ENCODE data around the gene YIF1B. TPM values are rescaled to one million over a fixed set of nuclear protein-coding genes. Genes with fewer than 3 reads are reported as not detected.
A peak's percentile ranks its signal among the peaks of the same experiment; 100 is the strongest.

The YIF1B gene
- total RNA-seq, 1 donor from 2014 or later = 29.6 TPM

GRCh38 chr19:38280030-38280921 lies 35.5 kb downstream of the YIF1B start:
- H3K36me3 Mint-ChIP-seq (ENCODE audit: insufficient read depth) = peaks cover 11% of the 10 kb centered on the region
- H3K9me3 Mint-ChIP-seq (ENCODE audit: low read depth) = no peaks in the 10 kb centered on the region
- H3K27ac Mint-ChIP-seq = peak overlapping the region; percentile 81
- DNase-seq (ENCODE audit: low spot score, unreplicated experiment) = no peak
- no peaks in the 10 kb centered on the region for H3K27me3 Mint-ChIP-seq
- no peak for TF ChIP-seq CTCF (IDR thresholded peaks at IDR 0.05; ENCODE audit: unreplicated experiment)
- H3K4me1 Mint-ChIP-seq (ENCODE audit: low read depth) = peaks cover 33% of the 10 kb centered on the region
- H3K4me3 Mint-ChIP-seq (ENCODE audit: low read depth) = no peak overlapping the region

- H3K36me3 Mint-ChIP-seq (ENCODE audit: insufficient read depth) = peaks cover 10% of the 10 kb centered on the region
- TF ChIP-seq CTCF (IDR thresholded peaks at IDR 0.05; ENCODE audit: unreplicated experiment) = no peak
- no peaks in the 10 kb centered on the region for H3K27me3 Mint-ChIP-seq
- H3K27ac Mint-ChIP-seq = peak overlapping the region; percentile 69
- H3K4me3 Mint-ChIP-seq (ENCODE audit: low read depth) = no peak overlapping the region
- no peak for DNase-seq (ENCODE audit: low spot score, unreplicated experiment)
- no peaks in the 10 kb centered on the region for H3K9me3 Mint-ChIP-seq (ENCODE audit: low read depth)
- H3K4me1 Mint-ChIP-seq (ENCODE audit: low read depth) = peaks cover 35% of the 10 kb centered on the region
Observed at GRCh38 chr19:38278751-38279150, 37.0 kb downstream of the YIF1B start.

- no peak for TF ChIP-seq CTCF (IDR thresholded peaks at IDR 0.05; ENCODE audit: unreplicated experiment)
- Mint-ChIP-seq H3K36me3 (ENCODE audit: insufficient read depth) (peaks cover 12% of the 10 kb centered on the region), H3K4me3 (ENCODE audit: low read depth) (no peak overlapping the region), H3K27ac (peak overlapping the region; percentile 94), H3K9me3 (ENCODE audit: low read depth) (no peaks in the 10 kb centered on the region), H3K4me1 (ENCODE audit: low read depth) (peaks cover 41% of the 10 kb centered on the region), H3K27me3 (no peaks in the 10 kb centered on the region)
- DNase-seq (ENCODE audit: low spot score, unreplicated experiment) = no peak
Observed at GRCh38 chr19:38277969-38278680, 37.6 kb downstream of the YIF1B start.

- Mint-ChIP-seq H3K4me3 (ENCODE audit: low read depth) (no peak overlapping the region), H3K27ac (peak overlapping the region; percentile 94), H3K4me1 (ENCODE audit: low read depth) (peaks cover 41% of the 10 kb centered on the region), H3K9me3 (ENCODE audit: low read depth) (no peaks in the 10 kb centered on the region), H3K36me3 (ENCODE audit: insufficient read depth) (peaks cover 12% of the 10 kb centered on the region), H3K27me3 (no peaks in the 10 kb centered on the region)
- no peak for TF ChIP-seq CTCF (IDR thresholded peaks at IDR 0.05; ENCODE audit: unreplicated experiment)
- DNase-seq (ENCODE audit: low spot score, unreplicated experiment) = no peak
Observed at GRCh38 chr19:38277549-38277948, 38.2 kb downstream of the YIF1B start.

GRCh38 chr19:38276942-38277517 lies 38.7 kb downstream of the YIF1B start:
- H3K27me3 Mint-ChIP-seq = no peaks in the 10 kb centered on the region
- peak overlapping the region; percentile 94 for H3K27ac Mint-ChIP-seq
- peaks cover 44% of the 10 kb centered on the region for H3K4me1 Mint-ChIP-seq (ENCODE audit: low read depth)
- peaks cover 12% of the 10 kb centered on the region for H3K36me3 Mint-ChIP-seq (ENCODE audit: insufficient read depth)
- no peak for DNase-seq (ENCODE audit: low spot score, unreplicated experiment)
- no peaks in the 10 kb centered on the region for H3K9me3 Mint-ChIP-seq (ENCODE audit: low read depth)
- TF ChIP-seq CTCF (IDR thresholded peaks at IDR 0.05; ENCODE audit: unreplicated experiment) = no peak
- no peak overlapping the region for H3K4me3 Mint-ChIP-seq (ENCODE audit: low read depth)
